Spleen (tissue), 11 donors: ENCODE results near the gene HSF2. TPM values are rescaled to one million over a fixed set of nuclear protein-coding genes. Genes with fewer than 3 reads are reported as not detected.

ENCODE experiments used
- DNase-seq: peaks from one replicate; pipeline ENCODE4 v3.0.0-alpha.2; 2020
- H3K27ac ChIP-seq, 8 donors: fragments of 200-600 bp; sonication (generic) in 7 of 8; 1 replicate in 4 of 8; 2 replicates in 4 of 8; pipeline versions ENCODE4 v1.5.0 to v1.8.0; 2016 to 2021; ENCODE audit warnings: inconsistent platforms in 4 of 8, mild to moderate bottlenecking in 4 of 8, moderate library complexity in 1 of 8
- H3K27me3 ChIP-seq, 7 donors: fragments of 200-600 bp; sonication (generic) in 6 of 7; replicated peaks in 1 of 7; 1 replicate in 4 of 7; 2 replicates in 3 of 7; pipeline versions ENCODE4 v1.5.0 to v1.8.0; 2016 to 2021; ENCODE audit warnings: inconsistent platforms in 3 of 7, mild to moderate bottlenecking in 1 of 7
- H3K36me3 ChIP-seq, 6 donors: fragments of 200-600 bp; sonication (generic) in 5 of 6; 1 replicate in 4 of 6; 2 replicates in 2 of 6; pipeline versions ENCODE4 v1.5.0 to v1.8.0; 2016 to 2021; ENCODE audit warnings: inconsistent platforms in 2 of 6
- H3K4me1 ChIP-seq, 6 donors: fragments of 200-600 bp; sonication (generic) in 5 of 6; 1 replicate in 3 of 6; 2 replicates in 3 of 6; pipeline versions ENCODE4 v1.5.0 to v1.8.0; 2016 to 2021; ENCODE audit warnings: inconsistent platforms in 3 of 6
- H3K4me3 ChIP-seq, 8 donors: fragments of 200-600 bp; sonication (generic) in 7 of 8; 1 replicate in 4 of 8; 2 replicates in 4 of 8; pipeline versions ENCODE4 v1.5.0 to v1.8.0; 2016 to 2021; ENCODE audit warnings: inconsistent platforms in 4 of 8, mild to moderate bottlenecking in 4 of 8, moderate library complexity in 2 of 8
- H3K9me3 ChIP-seq, 8 donors: fragments of 200-600 bp; sonication (generic) in 7 of 8; 1 replicate in 4 of 8; 2 replicates in 4 of 8; pipeline versions ENCODE4 v1.5.0 to v1.8.0; 2016 to 2021; ENCODE audit warnings: inconsistent platforms in 4 of 8
- CTCF ChIP-seq, 11 experiments: fragments of 200-600 bp in 7 of 11; fragments of 450-650 bp in 4 of 11; sonication (generic) in 4 of 11; IDR thresholded peaks in 8 of 11; conservative IDR thresholded peaks in 3 of 11; 1 replicate in 7 of 11; 2 replicates in 4 of 11; pipeline versions ENCODE4 v1.4.0 to v1.8.0; 2016 to 2021; ENCODE audit warnings: antibody characterized with exemption in 11 of 11, inconsistent platforms in 4 of 11, mild to moderate bottlenecking in 1 of 11
- POLR2A ChIP-seq, 3 donors: fragments of 450-650 bp; IDR thresholded peaks; one replicate each; pipeline ENCODE4 v1.5.1; 2017; ENCODE audit warnings: antibody characterized with exemption in 3 of 3, mild to moderate bottlenecking in 1 of 3
- POLR2AphosphoS5 ChIP-seq, 3 donors: sonication (generic); formaldehyde crosslinking; IDR thresholded peaks; one replicate each; pipeline ENCODE4 v1.5.1; 2017; ENCODE audit warnings: antibody characterized with exemption in 3 of 3
- WGBS, 5 donors: extraction: QIAGEN DNeasy Blood & Tissue Kit in 3 of 5; methylation state at CpG; one replicate each; pipeline versions ENCODE4 v1.1.5 to v1.1.7; 2013 to 2018; 5-methylcytosine and 5-hydroxymethylcytosine counted together
- intact Hi-C: fragments of 100-400 bp; cut with DNase I; formaldehyde crosslinking; loops from one replicate; pipeline ENCODE4 v1.15.0; 2023; ENCODE audit warnings: low total_unique reads
- polyA plus RNA-seq, 3 donors: library from polyadenylated mRNA; stranded (reverse); fragments of 200-250 nt; gene quantifications; one replicate each; pipeline ENCODE4 v1.2.1, GENCODE V29; 2013
- total RNA-seq, 7 donors: library from RNA; depleted of rRNA in 3 of 7; stranded (reverse); fragments of >200 nt in 3 of 7; fragmentation: NEBNext Ultra II Directional in 4 of 7; extraction: Animal tissue kit (Norgen Biotek cat#: 25700) in 4 of 7; gene quantifications; one replicate each; pipeline versions ENCODE4 v1.1.0 to v1.2.1, GENCODE V29; 2016 to 2021
- donor health status: healthy with polysubstance abuse.
- donor health status: DM: no; HTN: no; CAD: no; lungs with moderate emphysema.
- donor health status: DM: no; HTN: no; CAD: no.
- donor health status: Bipolar disorder and iron deficiency.
- donor health status: healthy.
- donor health status: DM: no; HTN: no; CAD: no.
- donor health status: DM: yes; HTN: yes; CAD: no.

The HSF2 gene
- total and polyA plus RNA-seq, 10 donors = 7.5 to 18.2 (median 10.6) TPM

- WGBS, 5 donors = 82 to 98% (median 92%) methylated on average over 1 of the region's 1 CpG
- intact Hi-C loops = no loop called here
- H3K27ac ChIP-seq = no peak overlapping the region
- no peak for TF ChIP-seq POLR2A (IDR thresholded peaks at IDR 0.05)
- no peak for TF ChIP-seq POLR2AphosphoS5 (IDR thresholded peaks at IDR 0.05)
- TF ChIP-seq CTCF (IDR thresholded peaks at IDR 0.05 in 8 of 11, conservative IDR thresholded peaks at IDR 0.05 in 3 of 11) = no peak
- no peaks in the 10 kb centered on the region for H3K36me3 ChIP-seq
- H3K4me3 ChIP-seq = no peak overlapping the region
- DNase-seq = no peak
- no peaks in the 10 kb centered on the region for H3K9me3 ChIP-seq
- H3K27me3 ChIP-seq = no peaks in the 10 kb centered on the region
- H3K4me1 ChIP-seq = peaks cover 6 to 75% (median 12%) of the 10 kb centered on the region in 6 donors
Observed at GRCh38 chr6:122405417-122405816, 6.0 kb downstream of the HSF2 start.

GRCh38 chr6:122406187-122406586, 6.7 kb downstream of the HSF2 start:
- no peaks in the 10 kb centered on the region for H3K36me3 ChIP-seq
- TF ChIP-seq POLR2A (IDR thresholded peaks at IDR 0.05) = no peak
- no peak for TF ChIP-seq POLR2AphosphoS5 (IDR thresholded peaks at IDR 0.05)
- TF ChIP-seq CTCF (IDR thresholded peaks at IDR 0.05 in 8 of 11, conservative IDR thresholded peaks at IDR 0.05 in 3 of 11) = no peak
- peaks cover 0 to 72% (median 6%) of the 10 kb centered on the region in 6 donors for H3K4me1 ChIP-seq
- whole genome bisulfite sequencing, 5 donors = 65 to 88% (median 79%) methylated on average over 1 of the region's 1 CpG
- H3K27ac ChIP-seq = no peak overlapping the region
- DNase-seq = no peak
- H3K27me3 ChIP-seq = no peaks in the 10 kb centered on the region
- H3K9me3 ChIP-seq = no peaks in the 10 kb centered on the region
- H3K4me3 ChIP-seq = no peak overlapping the region
- intact Hi-C loops = no loop called here

- Histone ChIP-seq H3K36me3 (peaks cover 0 to 7% (median 2%) of the 10 kb centered on the region in 6 donors), H3K9me3 (no peaks in the 10 kb centered on the region), H3K4me1 (peaks cover 0 to 63% (median 2%) of the 10 kb centered on the region in 6 donors), H3K27me3 (no peaks in the 10 kb centered on the region), H3K27ac (no peak overlapping the region), H3K4me3 (no peak overlapping the region)
- 65 to 95% (median 70%) methylated on average over 4 of the region's 4 CpGs for WGBS, 5 donors
- TF ChIP-seq POLR2A (IDR thresholded peaks at IDR 0.05) = no peak
- no peak for TF ChIP-seq POLR2AphosphoS5 (IDR thresholded peaks at IDR 0.05)
- no peak for TF ChIP-seq CTCF (IDR thresholded peaks at IDR 0.05 in 8 of 11, conservative IDR thresholded peaks at IDR 0.05 in 3 of 11)
- DNase-seq = no peak
- intact Hi-C loops = no loop called here
Observed at GRCh38 chr6:122407712-122408111, 8.3 kb downstream of the HSF2 start.

- H3K27ac ChIP-seq = peak overlapping the region in 3 of 8 donors; percentile 31 to 37 (median 36)
- 92 to 96% (median 93%) methylated on average over 1 of the region's 1 CpG for WGBS, 5 donors
- peaks cover 0 to 58% (median 2%) of the 10 kb centered on the region in 6 donors for H3K4me1 ChIP-seq
- TF ChIP-seq POLR2A (IDR thresholded peaks at IDR 0.05) (no peak), CTCF (IDR thresholded peaks at IDR 0.05 in 8 of 11, conservative IDR thresholded peaks at IDR 0.05 in 3 of 11) (no peak), POLR2AphosphoS5 (IDR thresholded peaks at IDR 0.05) (no peak)
- DNase-seq = no peak
- no peak overlapping the region for H3K4me3 ChIP-seq
- intact Hi-C loops = no loop called here
- H3K36me3 ChIP-seq = peaks cover 0 to 12% (median 4%) of the 10 kb centered on the region in 6 donors
- H3K9me3 ChIP-seq = no peaks in the 10 kb centered on the region
- H3K27me3 ChIP-seq = no peaks in the 10 kb centered on the region
Observed at GRCh38 chr6:122408240-122408639, 8.8 kb downstream of the HSF2 start.
